ENCODE results near the gene C17orf58. TPM values are rescaled to one million over a fixed set of nuclear protein-coding genes. Genes with fewer than 3 reads are reported as not detected.

C17orf58 gene
- total and polyA plus RNA-seq, 9 of the 15 experiments (the other 6 are each of a cell fraction or from before 2014, with no cell fraction given) = 8.6 to 37.4 (median 27.6) TPM

DNA sequence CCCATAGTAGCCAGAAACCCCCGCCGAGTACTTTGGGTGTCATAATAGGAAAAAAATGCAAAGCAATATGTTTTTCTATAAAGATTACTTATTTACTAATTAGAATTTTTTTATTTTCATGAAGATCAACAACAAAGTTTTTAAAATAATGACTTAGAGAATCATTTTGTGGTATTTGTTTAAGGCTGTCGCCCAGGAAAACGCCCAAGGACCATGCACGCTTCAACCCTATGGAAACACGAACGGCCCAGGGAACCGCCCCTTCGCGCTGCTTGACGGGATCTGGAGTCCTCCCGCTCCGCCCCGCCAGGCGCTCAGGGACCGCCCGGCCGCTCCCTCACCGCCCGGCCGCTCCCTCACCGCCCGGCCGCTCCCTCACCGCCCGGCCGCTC lies 38.9 kb upstream of the C17orf58 start:
- ATAC-seq (peak; percentile 95), FAIRE-seq (no peak), DNase-seq (ENCODE audit: extremely low read depth in 1 of 4, low spot score in 3 of 4) (peak in 1 of 4 experiments; percentile 98)
- H3K9me1 ChIP-seq (ENCODE audit: control insufficient read depth, insufficient read depth, low read length) = no peaks in the 10 kb centered on the region
- H3K27me3 ChIP-seq (ENCODE audit: control insufficient read depth in 2 of 2, insufficient read depth in 2 of 2, low read length in 2 of 2) = no peaks in the 10 kb centered on the region
- peak overlapping the region; percentile 92; the same call in 1 of the 2 replicates for H2AFZ ChIP-seq (ENCODE audit: low read depth, low read length)
- H4K20me1 ChIP-seq (replicated peaks; ENCODE audit: control insufficient read depth, insufficient read depth, low read length) = no peaks in the 10 kb centered on the region
- H3K9me3 ChIP-seq (replicated peaks; ENCODE audit: control insufficient read depth, insufficient read depth, low read depth, low read length) = no peaks in the 10 kb centered on the region
- intact Hi-C loops (cut with micrococcal nuclease) (no loop called here), in situ Hi-C loops (cut with MboI) (no loop called here)
- H3K27ac ChIP-seq (ENCODE audit: extremely low read depth, low read depth, low read length) = no peak overlapping the region
- peak overlapping the region in 1 of 2 experiments; percentile 24; a peak in 1 of 4 replicates for H3K9ac ChIP-seq (ENCODE audit: insufficient read depth in 1 of 2, low read depth in 2 of 2, low read length in 2 of 2)
- peak overlapping the region; percentile 25; the same call in 1 of the 2 replicates for H3K4me2 ChIP-seq (ENCODE audit: insufficient read depth, low read length)
- H3K4me1 ChIP-seq (replicated peaks in 1 of 2; ENCODE audit: control insufficient read depth in 2 of 2, insufficient read depth in 2 of 2, low read length in 2 of 2) = peaks cover 0 to 9% of the 10 kb centered on the region in 2 experiments; a peak in 3 of 5 replicates
- 10% methylated on average over 10 of the region's 27 CpGs for WGBS (ENCODE audit: insufficient coverage, low coverage, missing lambda C conversion rate)
- H3K4me3 ChIP-seq = no peak overlapping the region; the same call in 1 of the 2 replicates
- ChIA-PET POLR2A (interaction anchor here (0.6 to 3.3 kb wide), 8 partner anchors 8 to 491 kb away, joined by 3 to 22 read pairs (median 6); no protein-coding TSS in a partner anchor), CTCF (ENCODE audit: low intra/inter-chr PET ratio) (no interaction called here)
- no TSS peak for BruUV-seq (replicated peaks)
- H3K79me2 ChIP-seq (ENCODE audit: control insufficient read depth, insufficient read depth, low read length) = peaks cover 38% of the 10 kb centered on the region
- peaks cover 41% of the 10 kb centered on the region for H3K36me3 ChIP-seq (ENCODE audit: control insufficient read depth, insufficient read depth, low read length)
- TF ChIP-seq NRF1 (conservative IDR thresholded peaks at IDR 0.05 in 1 of 2, IDR thresholded peaks at IDR 0.05 in 1 of 2) (peak; percentile 36 to 42; a peak in 2 of 4 replicates), PTRF (tag; IDR thresholded peaks at IDR 0.05) (no peak), FOSL1 (tag; conservative IDR thresholded peaks at IDR 0.05) (0 out of 2 replicates have a peak, but pooled peaks have one; percentile 3), HMGN3 (IDR thresholded peaks at IDR 0.05; ENCODE audit: borderline replicate concordance, extremely low read depth, insufficient read length, low read depth, low read length) (peak; percentile 47), SMARCA4 (IDR thresholded peaks at IDR 0.05) (no peak), ZNF586 (CRISPR knock-in tag; conservative IDR thresholded peaks at IDR 0.05) (no peak), POLR2H (tag; IDR thresholded peaks at IDR 0.05; ENCODE audit: low read depth) (peak; percentile 45; the same call in 1 of the 2 replicates), POLR2G (IDR thresholded peaks at IDR 0.05; ENCODE audit: low read depth, low read length) (no peak), ZNF282 (CRISPR knock-in tag; IDR thresholded peaks at IDR 0.05) (no peak), DEAF1 (CRISPR knock-in tag; IDR thresholded peaks at IDR 0.05) (peak; percentile 26; the same call in 1 of the 2 replicates), HCFC1 (IDR thresholded peaks at IDR 0.05; ENCODE audit: low read depth, low read length) (peak; percentile 76), RFX1 (IDR thresholded peaks at IDR 0.05) (peak; percentile 31; the same call in 1 of the 2 replicates), ERF (CRISPR knock-in tag; IDR thresholded peaks at IDR 0.05) (no peak), HDAC1 (IDR thresholded peaks at IDR 0.05) (no peak), RBM25 (IDR thresholded peaks at IDR 0.05; ENCODE audit: low read depth, low read length, severe bottlenecking) (peak; percentile 61), FOXK2 (conservative IDR thresholded peaks at IDR 0.05 in 1 of 2, IDR thresholded peaks at IDR 0.05 in 1 of 2; ENCODE audit: low read depth in 2 of 2) (peak in 1 of 2 experiments; percentile 18; a peak in 1 of 4 replicates), ZNF143 (CRISPR knock-in tag; IDR thresholded peaks at IDR 0.05) (peak; percentile 60; the same call in 1 of the 2 replicates), YY1 (IDR thresholded peaks at IDR 0.05; ENCODE audit: borderline replicate concordance in 1 of 3, control insufficient read depth in 1 of 3, extremely low read depth in 1 of 3, insufficient read depth in 3 of 3, insufficient read length in 1 of 3, insufficient replicate concordance in 2 of 3, low read depth in 1 of 3, low read length in 2 of 3) (peak in 2 of 3 experiments; percentile 21 to 38)
- TF ChIP-seq, protein P1, sequence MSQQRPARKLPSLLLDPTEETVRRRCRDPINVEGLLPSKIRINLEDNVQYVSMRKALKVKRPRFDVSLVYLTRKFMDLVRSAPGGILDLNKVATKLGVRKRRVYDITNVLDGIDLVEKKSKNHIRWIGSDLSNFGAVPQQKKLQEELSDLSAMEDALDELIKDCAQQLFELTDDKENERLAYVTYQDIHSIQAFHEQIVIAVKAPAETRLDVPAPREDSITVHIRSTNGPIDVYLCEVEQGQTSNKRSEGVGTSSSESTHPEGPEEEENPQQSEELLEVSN (IDR thresholded peaks at IDR 0.05; ENCODE audit: borderline replicate concordance in 1 of 2, extremely low read depth in 1 of 2, insufficient read depth in 1 of 2, insufficient read length in 1 of 2, low read depth in 1 of 2, low read length in 1 of 2, poor library complexity in 1 of 2, severe bottlenecking in 1 of 2) = peak in 1 of 2 experiments; percentile 49
